ENCODE results near the gene VPS11. TPM values are rescaled to one million over a fixed set of nuclear protein-coding genes. Genes with fewer than 3 reads are reported as not detected.
A peak's percentile ranks its signal among the peaks of the same experiment; 100 is the strongest.

The VPS11 gene
- total RNA-seq, 1 donor from 2014 or later, result 45.6 TPM

GRCh38 chr11:119103793-119104192, 36.2 kb downstream of the VPS11 start:
- TF ChIP-seq CTCF (IDR thresholded peaks at IDR 0.05), result no peak
- Histone ChIP-seq H3K4me3 (peak overlapping the region; percentile 95), H3K27ac (peak overlapping the region; percentile 96), H3K27me3 (ENCODE audit: low read depth) (no peaks in the 10 kb centered on the region), H3K4me1 (peaks cover 45% of the 10 kb centered on the region), H3K36me3 (peaks cover 1% of the 10 kb centered on the region), H3K9me3 (no peaks in the 10 kb centered on the region)
- intact Hi-C loops (cut with DNase I), result no loop called here
- no peak for DNase-seq
- no peak for ATAC-seq

- peak; percentile 95 for DNase-seq
- peak; percentile 95 for ATAC-seq
- H3K4me1 ChIP-seq, result peaks cover 51% of the 10 kb centered on the region
- intact Hi-C loops (cut with DNase I), result no loop called here
- TF ChIP-seq CTCF (IDR thresholded peaks at IDR 0.05), result no peak
- H3K27ac ChIP-seq, result peak within 1 kb of the TSS; percentile 87
- H3K4me3 ChIP-seq, result peak within 1 kb of the TSS; percentile 99
- H3K27me3 ChIP-seq (ENCODE audit: low read depth), result no peaks in the 10 kb centered on the region
- H3K36me3 ChIP-seq, result peaks cover 21% of the 10 kb centered on the region
- no peaks in the 10 kb centered on the region for H3K9me3 ChIP-seq
These were observed 39.2 kb downstream of the VPS11 start, which contains the start of gene C2CD2L for GRCh38 chr11:119106564-119107537. Gene C2CD2L (plus strand): TSS chr11:119107344. CDS start chr11:119107742, 398 bp downstream.

GRCh38 chr11:119107538-119108145, 40.0 kb downstream of the VPS11 start:
- no peaks in the 10 kb centered on the region for H3K27me3 ChIP-seq (ENCODE audit: low read depth)
- peak overlapping the region; percentile 99 for H3K4me3 ChIP-seq
- peaks cover 49% of the 10 kb centered on the region for H3K4me1 ChIP-seq
- no peaks in the 10 kb centered on the region for H3K9me3 ChIP-seq
- DNase-seq (peak; percentile 52), ATAC-seq (peak; percentile 40 to 54)
- peak overlapping the region; percentile 87 for H3K27ac ChIP-seq
- intact Hi-C loops (cut with DNase I), result no loop called here
- TF ChIP-seq CTCF (IDR thresholded peaks at IDR 0.05), result no peak
- H3K36me3 ChIP-seq, result peaks cover 29% of the 10 kb centered on the region

- Histone ChIP-seq H3K27me3 (ENCODE audit: low read depth) (no peaks in the 10 kb centered on the region), H3K36me3 (peaks cover 36% of the 10 kb centered on the region), H3K27ac (peak overlapping the region; percentile 87), H3K4me1 (peaks cover 42% of the 10 kb centered on the region), H3K4me3 (peak overlapping the region; percentile 99), H3K9me3 (no peaks in the 10 kb centered on the region)
- TF ChIP-seq CTCF (IDR thresholded peaks at IDR 0.05), result no peak
- DNase-seq (peak; percentile 69), ATAC-seq (peak; percentile 43 to 45)
- intact Hi-C loops (cut with DNase I), result no loop called here
These were observed 40.7 kb downstream of the VPS11 start for GRCh38 chr11:119108146-119108856.

GRCh38 chr11:119108857-119109221, 41.2 kb downstream of the VPS11 start:
- no peaks in the 10 kb centered on the region for H3K27me3 ChIP-seq (ENCODE audit: low read depth)
- H3K36me3 ChIP-seq, result peaks cover 41% of the 10 kb centered on the region
- DNase-seq, result no peak
- H3K4me3 ChIP-seq, result peak overlapping the region; percentile 99
- no peak overlapping the region for H3K27ac ChIP-seq
- no peak for TF ChIP-seq CTCF (IDR thresholded peaks at IDR 0.05)
- ATAC-seq, result no peak
- peaks cover 37% of the 10 kb centered on the region for H3K4me1 ChIP-seq
- intact Hi-C loops (cut with DNase I), result no loop called here
- H3K9me3 ChIP-seq, result no peaks in the 10 kb centered on the region

Measured in lower lobe of right lung (tissue), 2 donors.